Stimulated activated CD4-positive, alpha-beta T cell treated with anti-CD3 and anti-CD28 coated beads, Interleukin-1b, Interleukin-23, amount 100 ng/mL, for 1 hour (primary cell): ENCODE measurements around the gene APOBEC3F.
"Not testable (repeated sequence)": the region's sequence is repeated elsewhere in the genome, so short reads cannot be mapped to it uniquely, and the experiment has no call there.

Experiments
- DNase-seq, 2 donors: peaks; one replicate each; pipeline ENCODE4 v3.0.0-alpha.2; 2020; ENCODE audit warnings: low read depth in 2 of 2

Gene APOBEC3F

GRCh38 chr22:39040538-39041296, at the start of gene APOBEC3F:
Gene APOBEC3F, plus strand, starts transcription at chr22:39040864. Its CDS starts 97 bp downstream, at chr22:39040961.
- DNase-seq = peak in 1 of 2 donors; percentile 26

GRCh38 chr22:38992871-38993371, 47.7 kb upstream of the APOBEC3F start:
- DNase-seq = not testable (repeated sequence)

GRCh38 chr22:38996105-38996504, 44.6 kb upstream of the APOBEC3F start:
- DNase-seq = no peak

- no peak for DNase-seq
These were observed 43.1 kb upstream of the APOBEC3F start for GRCh38 chr22:38997518-38997917.

- peak; percentile 35 to 42 for DNase-seq
These were observed 37.5 kb upstream of the APOBEC3F start for GRCh38 chr22:39003165-39003638.

GRCh38 chr22:39007177-39007576, 33.5 kb upstream of the APOBEC3F start:
- no peak for DNase-seq

GRCh38 chr22:39008271-39008850, 32.3 kb upstream of the APOBEC3F start:
- not testable (repeated sequence) for DNase-seq

GRCh38 chr22:39010946-39011345, 29.7 kb upstream of the APOBEC3F start:
- no peak for DNase-seq

- no peak for DNase-seq
These were observed 27.8 kb upstream of the APOBEC3F start for GRCh38 chr22:39012533-39013511.

- not testable (repeated sequence) for DNase-seq
These were observed 27.1 kb upstream of the APOBEC3F start for GRCh38 chr22:39013561-39013941.

GRCh38 chr22:39013942-39014722, 26.5 kb upstream of the APOBEC3F start, which contains the start of gene APOBEC3C:
Gene APOBEC3C, plus strand, starts transcription at chr22:39014257. Its CDS starts 106 bp downstream, at chr22:39014363.
- peak; percentile 39 to 49 for DNase-seq

- DNase-seq = not testable (repeated sequence)
These were observed 25.9 kb upstream of the APOBEC3F start for GRCh38 chr22:39014723-39015121.

GRCh38 chr22:39016592-39016991, 24.1 kb upstream of the APOBEC3F start:
- no peak for DNase-seq

- no peak for DNase-seq
These were observed 22.9 kb upstream of the APOBEC3F start for GRCh38 chr22:39017596-39018365.

- DNase-seq = not testable (repeated sequence)
These were observed 20.5 kb upstream of the APOBEC3F start for GRCh38 chr22:39020021-39020651.

GRCh38 chr22:39021552-39022250, 19.0 kb upstream of the APOBEC3F start:
- no peak for DNase-seq

GRCh38 chr22:39024519-39025308, 15.9 kb upstream of the APOBEC3F start:
- no peak for DNase-seq

GRCh38 chr22:39026509-39027150, 14.0 kb upstream of the APOBEC3F start:
- DNase-seq = no peak
